RWPE2 (cell line): ENCODE results near the gene UMODL1.

ENCODE experiments used
- ATAC-seq: fragments of 200-7000 bp; cut with Tn5 transposase; 3 replicates; pipeline ENCODE4 v1.9.1; 2021; ENCODE audit warnings: low read depth
- DNase-seq: peaks from one replicate; pipeline ENCODE4 v3.0.0-alpha.2; 2020; ENCODE audit warnings: low spot score
- H3K27ac ChIP-seq: fragments of 450-650 bp; 2 replicates; pipeline ENCODE4 v1.5.1; 2017; ENCODE audit warnings: mild to moderate bottlenecking; ENCODE audit not compliant: poor library complexity, severe bottlenecking
- H3K27me3 ChIP-seq: fragments of 250-450 bp; sonication (Bioruptor Pico); 2 replicates; pipeline ENCODE4 v1.5.1; 2021; ENCODE audit warnings: mild to moderate bottlenecking, moderate library complexity; ENCODE audit not compliant: insufficient read depth, poor library complexity, severe bottlenecking
- H3K36me3 ChIP-seq: fragments of 250-450 bp; sonication (Bioruptor Pico); 2 replicates; pipeline ENCODE4 v1.5.1; 2020; ENCODE audit warnings: low read depth, mild to moderate bottlenecking, moderate library complexity
- H3K4me1 ChIP-seq: fragments of 250-450 bp; sonication (Bioruptor Pico); 2 replicates; pipeline ENCODE4 v1.5.1; 2021; ENCODE audit warnings: mild to moderate bottlenecking, moderate library complexity; ENCODE audit not compliant: insufficient read depth, poor library complexity, severe bottlenecking
- H3K4me3 ChIP-seq: fragments of 250-450 bp; sonication (Bioruptor Pico); 2 replicates; pipeline ENCODE4 v1.5.1; 2021; ENCODE audit warnings: mild to moderate bottlenecking, moderate library complexity; ENCODE audit not compliant: severe bottlenecking
- H3K9me3 ChIP-seq: fragments of 250-450 bp; sonication (Bioruptor Pico); 2 replicates; pipeline ENCODE4 v1.5.1; 2021; ENCODE audit warnings: mild to moderate bottlenecking, moderate library complexity; ENCODE audit not compliant: severe bottlenecking
- CTCF ChIP-seq: fragments of 450-650 bp; IDR thresholded peaks from one replicate; pipeline ENCODE4 v1.5.1; 2017; ENCODE audit warnings: mild to moderate bottlenecking, moderate library complexity; ENCODE audit not compliant: poor library complexity, severe bottlenecking

The UMODL1 gene

GRCh38 chr21:42032968-42033367 is 38.1 kb upstream of the UMODL1 start:
- Histone ChIP-seq H3K27me3 (no peaks in the 10 kb centered on the region), H3K4me1 (no peaks in the 10 kb centered on the region), H3K36me3 (no peaks in the 10 kb centered on the region), H3K9me3 (no peaks in the 10 kb centered on the region), H3K27ac (no peak overlapping the region), H3K4me3 (no peak overlapping the region)
- TF ChIP-seq CTCF = no peak
- ATAC-seq (no peak), DNase-seq (no peak)

- DNase-seq (no peak), ATAC-seq (no peak)
- H3K27ac ChIP-seq = no peak overlapping the region
- H3K36me3 ChIP-seq = no peaks in the 10 kb centered on the region
- no peaks in the 10 kb centered on the region for H3K27me3 ChIP-seq
- H3K9me3 ChIP-seq = no peaks in the 10 kb centered on the region
- H3K4me1 ChIP-seq = peaks cover 14% of the 10 kb centered on the region
- H3K4me3 ChIP-seq = no peak overlapping the region
- TF ChIP-seq CTCF = no peak
These were observed 34.8 kb upstream of the UMODL1 start for GRCh38 chr21:42036313-42036712.

- Histone ChIP-seq H3K4me3 (no peak overlapping the region), H3K4me1 (peaks cover 14% of the 10 kb centered on the region), H3K36me3 (no peaks in the 10 kb centered on the region), H3K27ac (no peak overlapping the region), H3K9me3 (no peaks in the 10 kb centered on the region), H3K27me3 (no peaks in the 10 kb centered on the region)
- DNase-seq = no peak
- no peak for TF ChIP-seq CTCF
- ATAC-seq = no peak
These were observed 33.6 kb upstream of the UMODL1 start for GRCh38 chr21:42037516-42037915.

- H3K36me3 ChIP-seq = no peaks in the 10 kb centered on the region
- H3K4me3 ChIP-seq = no peak overlapping the region
- H3K9me3 ChIP-seq = no peaks in the 10 kb centered on the region
- ATAC-seq (no peak), DNase-seq (no peak)
- H3K4me1 ChIP-seq = peaks cover 14% of the 10 kb centered on the region
- TF ChIP-seq CTCF = no peak
- no peaks in the 10 kb centered on the region for H3K27me3 ChIP-seq
- H3K27ac ChIP-seq = no peak overlapping the region
These were observed 33.2 kb upstream of the UMODL1 start for GRCh38 chr21:42037943-42038342.

- no peak overlapping the region for H3K27ac ChIP-seq
- no peaks in the 10 kb centered on the region for H3K9me3 ChIP-seq
- no peak for ATAC-seq
These were observed 32.7 kb upstream of the UMODL1 start for GRCh38 chr21:42038393-42038792.

More at GRCh38 chr21:42038393-42038792, 32.7 kb upstream of the UMODL1 start:
- no peak for DNase-seq
- no peak for TF ChIP-seq CTCF
- H3K27me3 ChIP-seq = no peaks in the 10 kb centered on the region
- H3K36me3 ChIP-seq = no peaks in the 10 kb centered on the region
- H3K4me1 ChIP-seq = peaks cover 14% of the 10 kb centered on the region
- no peak overlapping the region for H3K4me3 ChIP-seq
